ENCODE measurements around the gene AQP1.

AQP1 gene

DNA sequence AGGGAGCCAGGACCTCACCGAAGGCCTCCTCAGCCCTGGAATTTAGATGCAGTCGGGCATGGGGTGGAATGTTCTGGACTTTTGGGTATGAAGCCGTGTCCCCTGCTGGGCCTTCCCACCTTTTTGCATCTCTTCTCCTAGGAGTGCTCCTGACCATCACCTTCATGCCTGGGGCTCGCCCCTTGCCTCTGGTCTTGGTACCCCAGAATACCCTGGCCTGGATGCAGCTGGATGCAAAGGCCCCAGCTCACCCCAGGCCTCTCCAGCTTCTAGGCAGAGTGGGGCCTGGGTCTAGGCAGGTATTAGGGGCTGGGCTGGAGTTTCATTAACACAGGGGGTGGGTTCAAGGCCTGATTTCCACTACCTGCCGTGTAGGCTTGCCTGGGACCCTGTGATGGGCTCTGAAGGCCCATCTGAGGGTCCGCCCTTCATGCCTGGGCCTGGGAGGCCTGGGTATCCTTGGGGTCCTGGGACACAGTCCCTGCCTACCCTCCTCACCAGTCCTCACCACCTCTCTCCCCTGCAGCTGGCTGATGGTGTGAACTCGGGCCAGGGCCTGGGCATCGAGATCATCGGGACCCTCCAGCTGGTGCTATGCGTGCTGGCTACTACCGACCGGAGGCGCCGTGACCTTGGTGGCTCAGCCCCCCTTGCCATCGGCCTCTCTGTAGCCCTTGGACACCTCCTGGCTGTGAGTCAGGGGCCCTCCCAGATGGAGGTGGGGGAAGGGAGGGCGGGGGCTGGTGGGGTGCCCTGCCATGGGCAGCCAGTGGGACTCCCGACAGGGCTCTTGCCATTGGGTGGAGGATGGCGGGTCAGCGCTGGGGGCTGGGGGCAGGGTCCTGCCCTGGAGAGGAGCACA lies 10.1 kb downstream of the AQP1 start:
- DNase-seq (ENCODE audit: low read depth) = no peak
- TF ChIP-seq, protein P1, sequence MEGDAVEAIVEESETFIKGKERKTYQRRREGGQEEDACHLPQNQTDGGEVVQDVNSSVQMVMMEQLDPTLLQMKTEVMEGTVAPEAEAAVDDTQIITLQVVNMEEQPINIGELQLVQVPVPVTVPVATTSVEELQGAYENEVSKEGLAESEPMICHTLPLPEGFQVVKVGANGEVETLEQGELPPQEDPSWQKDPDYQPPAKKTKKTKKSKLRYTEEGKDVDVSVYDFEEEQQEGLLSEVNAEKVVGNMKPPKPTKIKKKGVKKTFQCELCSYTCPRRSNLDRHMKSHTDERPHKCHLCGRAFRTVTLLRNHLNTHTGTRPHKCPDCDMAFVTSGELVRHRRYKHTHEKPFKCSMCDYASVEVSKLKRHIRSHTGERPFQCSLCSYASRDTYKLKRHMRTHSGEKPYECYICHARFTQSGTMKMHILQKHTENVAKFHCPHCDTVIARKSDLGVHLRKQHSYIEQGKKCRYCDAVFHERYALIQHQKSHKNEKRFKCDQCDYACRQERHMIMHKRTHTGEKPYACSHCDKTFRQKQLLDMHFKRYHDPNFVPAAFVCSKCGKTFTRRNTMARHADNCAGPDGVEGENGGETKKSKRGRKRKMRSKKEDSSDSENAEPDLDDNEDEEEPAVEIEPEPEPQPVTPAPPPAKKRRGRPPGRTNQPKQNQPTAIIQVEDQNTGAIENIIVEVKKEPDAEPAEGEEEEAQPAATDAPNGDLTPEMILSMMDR (conservative IDR thresholded peaks at IDR 0.05; ENCODE audit: control insufficient read depth, insufficient read depth, low read depth, low read length) = no peak
- no peak overlapping the region for H3K4me3 ChIP-seq (ENCODE audit: control insufficient read depth, low read depth, low read length)

DNA sequence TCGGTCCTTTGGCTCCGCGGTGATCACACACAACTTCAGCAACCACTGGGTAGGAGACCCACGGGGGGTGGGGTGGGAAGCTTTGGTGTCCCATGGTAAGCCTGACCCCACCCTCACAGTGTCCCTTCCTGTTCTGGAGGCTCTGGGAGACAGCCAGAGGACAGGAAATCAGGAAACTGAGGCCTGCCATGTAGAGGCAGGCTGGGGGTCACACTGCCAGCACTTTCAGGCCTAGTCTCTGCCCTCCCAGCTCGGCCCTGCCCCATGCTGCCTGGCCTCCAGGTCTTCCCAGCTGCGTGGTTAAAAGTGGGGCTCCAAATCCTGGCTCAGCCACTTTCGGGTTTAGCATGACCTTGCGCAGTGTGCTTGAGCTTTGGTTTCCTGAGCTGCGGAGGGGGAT lies 10.9 kb downstream of the AQP1 start:
- H3K4me3 ChIP-seq (ENCODE audit: control insufficient read depth, low read depth, low read length) = no peak overlapping the region
- TF ChIP-seq, protein P1 (conservative IDR thresholded peaks at IDR 0.05; ENCODE audit: control insufficient read depth, insufficient read depth, low read depth, low read length) = no peak
- DNase-seq (ENCODE audit: low read depth) = no peak

DNA sequence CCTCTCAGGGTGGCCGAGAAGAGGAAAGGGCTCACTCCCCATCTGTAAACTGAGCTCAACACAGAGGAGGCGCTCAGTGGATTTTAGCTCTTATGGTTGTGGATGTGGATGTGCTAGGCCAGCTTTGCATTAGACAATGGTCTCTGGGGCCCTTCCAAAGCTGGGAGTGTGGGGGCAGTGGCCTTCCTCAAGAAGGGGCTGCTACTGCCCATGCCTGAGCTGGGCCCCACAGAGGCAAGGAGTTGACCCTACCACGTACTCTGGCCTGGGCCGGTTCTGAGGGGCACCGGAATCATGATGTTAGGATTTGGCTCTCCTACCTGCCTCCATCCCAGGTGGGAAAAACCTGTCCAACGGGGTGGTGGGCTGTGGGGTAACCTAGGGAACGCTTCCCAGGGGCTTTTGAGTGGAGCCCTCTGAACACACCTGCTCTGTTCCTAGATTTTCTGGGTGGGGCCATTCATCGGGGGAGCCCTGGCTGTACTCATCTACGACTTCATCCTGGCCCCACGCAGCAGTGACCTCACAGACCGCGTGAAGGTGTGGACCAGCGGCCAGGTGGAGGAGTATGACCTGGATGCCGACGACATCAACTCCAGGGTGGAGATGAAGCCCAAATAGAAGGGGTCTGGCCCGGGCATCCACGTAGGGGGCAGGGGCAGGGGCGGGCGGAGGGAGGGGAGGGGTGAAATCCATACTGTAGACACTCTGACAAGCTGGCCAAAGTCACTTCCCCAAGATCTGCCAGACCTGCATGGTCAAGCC lies 11.5 kb downstream of the AQP1 start:
- no peak overlapping the region for H3K4me3 ChIP-seq (ENCODE audit: control insufficient read depth, low read depth, low read length)
- DNase-seq (ENCODE audit: low read depth) = no peak
- TF ChIP-seq, protein P1 (conservative IDR thresholded peaks at IDR 0.05; ENCODE audit: control insufficient read depth, insufficient read depth, low read depth, low read length) = no peak

DNA sequence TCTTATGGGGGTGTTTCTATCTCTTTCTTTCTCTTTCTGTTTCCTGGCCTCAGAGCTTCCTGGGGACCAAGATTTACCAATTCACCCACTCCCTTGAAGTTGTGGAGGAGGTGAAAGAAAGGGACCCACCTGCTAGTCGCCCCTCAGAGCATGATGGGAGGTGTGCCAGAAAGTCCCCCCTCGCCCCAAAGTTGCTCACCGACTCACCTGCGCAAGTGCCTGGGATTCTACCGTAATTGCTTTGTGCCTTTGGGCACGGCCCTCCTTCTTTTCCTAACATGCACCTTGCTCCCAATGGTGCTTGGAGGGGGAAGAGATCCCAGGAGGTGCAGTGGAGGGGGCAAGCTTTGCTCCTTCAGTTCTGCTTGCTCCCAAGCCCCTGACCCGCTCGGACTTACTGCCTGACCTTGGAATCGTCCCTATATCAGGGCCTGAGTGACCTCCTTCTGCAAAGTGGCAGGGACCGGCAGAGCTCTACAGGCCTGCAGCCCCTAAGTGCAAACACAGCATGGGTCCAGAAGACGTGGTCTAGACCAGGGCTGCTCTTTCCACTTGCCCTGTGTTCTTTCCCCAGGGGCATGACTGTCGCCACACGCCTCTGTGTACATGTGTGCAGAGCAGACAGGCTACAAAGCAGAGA lies 12.2 kb downstream of the AQP1 start:
- TF ChIP-seq, protein P1 (conservative IDR thresholded peaks at IDR 0.05; ENCODE audit: control insufficient read depth, insufficient read depth, low read depth, low read length) = no peak
- no peak overlapping the region for H3K4me3 ChIP-seq (ENCODE audit: control insufficient read depth, low read depth, low read length)
- DNase-seq (ENCODE audit: low read depth) = no peak

DNA sequence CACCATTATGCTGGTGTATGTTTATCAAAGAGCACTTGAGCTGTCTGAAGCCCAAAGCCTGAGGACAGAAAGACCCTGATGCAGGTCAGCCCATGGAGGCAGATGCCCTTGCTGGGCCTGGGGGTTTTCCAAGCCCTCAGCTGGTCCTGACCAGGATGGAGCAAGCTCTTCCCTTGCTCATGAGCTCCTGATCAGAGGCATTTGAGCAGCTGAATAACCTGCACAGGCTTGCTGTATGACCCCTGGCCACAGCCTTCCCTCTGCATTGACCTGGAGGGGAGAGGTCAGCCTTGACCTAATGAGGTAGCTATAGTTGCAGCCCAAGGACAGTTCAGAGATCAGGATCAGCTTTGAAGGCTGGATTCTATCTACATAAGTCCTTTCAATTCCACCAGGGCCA lies 13.0 kb downstream of the AQP1 start:
- H3K4me3 ChIP-seq (ENCODE audit: control insufficient read depth, low read depth, low read length) = no peak overlapping the region
- DNase-seq (ENCODE audit: low read depth) = no peak
- TF ChIP-seq, protein P1 (conservative IDR thresholded peaks at IDR 0.05; ENCODE audit: control insufficient read depth, insufficient read depth, low read depth, low read length) = no peak

DNA sequence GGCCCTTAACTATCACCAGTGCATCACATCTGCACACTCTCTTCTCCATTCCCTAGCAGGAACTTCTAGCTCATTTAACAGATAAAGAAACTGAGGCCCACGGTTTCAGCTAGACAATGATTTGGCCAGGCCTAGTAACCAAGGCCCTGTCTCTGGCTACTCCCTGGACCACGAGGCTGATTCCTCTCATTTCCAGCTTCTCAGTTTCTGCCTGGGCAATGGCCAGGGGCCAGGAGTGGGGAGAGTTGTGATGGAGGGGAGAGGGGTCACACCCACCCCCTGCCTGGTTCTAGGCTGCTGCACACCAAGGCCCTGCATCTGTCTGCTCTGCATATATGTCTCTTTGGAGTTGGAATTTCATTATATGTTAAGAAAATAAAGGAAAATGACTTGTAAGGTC lies 13.5 kb downstream of the AQP1 start:
- no peak overlapping the region for H3K4me3 ChIP-seq (ENCODE audit: control insufficient read depth, low read depth, low read length)
- TF ChIP-seq, protein P1 (conservative IDR thresholded peaks at IDR 0.05; ENCODE audit: control insufficient read depth, insufficient read depth, low read depth, low read length) = no peak
- DNase-seq (ENCODE audit: low read depth) = no peak
